ENCODE results near the gene NPTXR. TPM values are rescaled to one million over a fixed set of nuclear protein-coding genes. Genes with fewer than 3 reads are reported as not detected.

The NPTXR gene
- total RNA-seq, 1 experiment from 2014 or later = 12.8 TPM

DNA sequence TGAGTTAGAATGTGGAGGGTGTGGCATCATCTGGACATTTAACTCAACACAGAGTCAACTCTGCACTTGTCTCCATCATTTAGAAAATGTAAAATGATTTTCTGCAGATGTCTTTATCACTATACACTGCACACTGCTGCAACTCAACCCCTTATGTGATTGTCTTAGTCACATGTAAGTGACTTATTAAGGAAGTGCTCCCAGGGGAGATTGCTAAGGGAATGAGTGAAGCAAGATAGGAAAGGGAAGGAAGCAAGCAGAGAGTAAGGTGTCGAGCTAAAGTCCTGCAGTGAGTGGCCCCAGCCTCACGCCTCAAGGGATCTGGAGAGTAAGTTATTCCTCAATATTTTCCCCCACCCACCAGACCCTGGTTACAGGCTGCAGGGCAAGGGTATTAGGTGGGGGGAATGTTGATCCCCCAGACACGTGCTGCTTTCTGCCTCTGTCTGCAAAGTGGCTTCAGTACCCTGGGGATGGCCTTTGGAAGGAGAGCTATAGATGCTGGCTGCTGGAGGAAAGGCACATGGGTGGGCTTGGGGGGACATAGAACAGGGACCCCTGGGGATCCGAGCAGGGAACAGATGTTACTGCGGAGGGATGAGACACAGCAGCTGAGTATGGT is 35.4 kb upstream of the NPTXR start:
- TF ChIP-seq EGR1 (IDR thresholded peaks at IDR 0.05; ENCODE audit: low read depth) (no peak), ZFX (IDR thresholded peaks at IDR 0.05) (no peak), SIN3A (IDR thresholded peaks at IDR 0.05; ENCODE audit: low read depth) (no peak), RAD21 (IDR thresholded peaks at IDR 0.05; ENCODE audit: low read depth) (no peak), CEBPB (IDR thresholded peaks at IDR 0.05; ENCODE audit: low read depth) (no peak), FOSL1 (IDR thresholded peaks at IDR 0.05; ENCODE audit: low read depth) (no peak), TCF7L2 (IDR thresholded peaks at IDR 0.05; ENCODE audit: borderline replicate concordance, extremely low read depth, insufficient read depth, insufficient read length) (no peak), JUND (IDR thresholded peaks at IDR 0.05) (no peak), ZNF274 (IDR thresholded peaks at IDR 0.05; ENCODE audit: low read depth, low read length) (no peak), ELF1 (IDR thresholded peaks at IDR 0.05; ENCODE audit: borderline replicate concordance, low read depth) (no peak)
- TF ChIP-seq, protein P1, sequence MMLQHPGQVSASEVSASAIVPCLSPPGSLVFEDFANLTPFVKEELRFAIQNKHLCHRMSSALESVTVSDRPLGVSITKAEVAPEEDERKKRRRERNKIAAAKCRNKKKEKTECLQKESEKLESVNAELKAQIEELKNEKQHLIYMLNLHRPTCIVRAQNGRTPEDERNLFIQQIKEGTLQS (IDR thresholded peaks at IDR 0.05) = no peak
- TF ChIP-seq, protein P2, sequence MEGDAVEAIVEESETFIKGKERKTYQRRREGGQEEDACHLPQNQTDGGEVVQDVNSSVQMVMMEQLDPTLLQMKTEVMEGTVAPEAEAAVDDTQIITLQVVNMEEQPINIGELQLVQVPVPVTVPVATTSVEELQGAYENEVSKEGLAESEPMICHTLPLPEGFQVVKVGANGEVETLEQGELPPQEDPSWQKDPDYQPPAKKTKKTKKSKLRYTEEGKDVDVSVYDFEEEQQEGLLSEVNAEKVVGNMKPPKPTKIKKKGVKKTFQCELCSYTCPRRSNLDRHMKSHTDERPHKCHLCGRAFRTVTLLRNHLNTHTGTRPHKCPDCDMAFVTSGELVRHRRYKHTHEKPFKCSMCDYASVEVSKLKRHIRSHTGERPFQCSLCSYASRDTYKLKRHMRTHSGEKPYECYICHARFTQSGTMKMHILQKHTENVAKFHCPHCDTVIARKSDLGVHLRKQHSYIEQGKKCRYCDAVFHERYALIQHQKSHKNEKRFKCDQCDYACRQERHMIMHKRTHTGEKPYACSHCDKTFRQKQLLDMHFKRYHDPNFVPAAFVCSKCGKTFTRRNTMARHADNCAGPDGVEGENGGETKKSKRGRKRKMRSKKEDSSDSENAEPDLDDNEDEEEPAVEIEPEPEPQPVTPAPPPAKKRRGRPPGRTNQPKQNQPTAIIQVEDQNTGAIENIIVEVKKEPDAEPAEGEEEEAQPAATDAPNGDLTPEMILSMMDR (IDR thresholded peaks at IDR 0.05 in 2 of 3, conservative IDR thresholded peaks at IDR 0.05 in 1 of 3; ENCODE audit: borderline replicate concordance in 1 of 3, insufficient read depth in 1 of 3, low read depth in 2 of 3, low read length in 2 of 3) = no peak
- TF ChIP-seq, protein P3, sequence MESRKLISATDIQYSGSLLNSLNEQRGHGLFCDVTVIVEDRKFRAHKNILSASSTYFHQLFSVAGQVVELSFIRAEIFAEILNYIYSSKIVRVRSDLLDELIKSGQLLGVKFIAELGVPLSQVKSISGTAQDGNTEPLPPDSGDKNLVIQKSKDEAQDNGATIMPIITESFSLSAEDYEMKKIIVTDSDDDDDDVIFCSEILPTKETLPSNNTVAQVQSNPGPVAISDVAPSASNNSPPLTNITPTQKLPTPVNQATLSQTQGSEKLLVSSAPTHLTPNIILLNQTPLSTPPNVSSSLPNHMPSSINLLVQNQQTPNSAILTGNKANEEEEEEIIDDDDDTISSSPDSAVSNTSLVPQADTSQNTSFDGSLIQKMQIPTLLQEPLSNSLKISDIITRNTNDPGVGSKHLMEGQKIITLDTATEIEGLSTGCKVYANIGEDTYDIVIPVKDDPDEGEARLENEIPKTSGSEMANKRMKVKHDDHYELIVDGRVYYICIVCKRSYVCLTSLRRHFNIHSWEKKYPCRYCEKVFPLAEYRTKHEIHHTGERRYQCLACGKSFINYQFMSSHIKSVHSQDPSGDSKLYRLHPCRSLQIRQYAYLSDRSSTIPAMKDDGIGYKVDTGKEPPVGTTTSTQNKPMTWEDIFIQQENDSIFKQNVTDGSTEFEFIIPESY (IDR thresholded peaks at IDR 0.05; ENCODE audit: extremely low read depth, insufficient replicate concordance, low read length) = no peak
- H3K27me3 ChIP-seq (ENCODE audit: insufficient read depth, low read length) = no peaks in the 10 kb centered on the region
- H3K9ac ChIP-seq (ENCODE audit: low read length) = no peak overlapping the region
- CTCF ChIA-PET = interaction anchor here (1.4 kb wide), 1 partner anchor 9 kb away, joined by 4 read pairs; no protein-coding TSS in a partner anchor
- H3K4me2 ChIP-seq (ENCODE audit: low read length) = no peak overlapping the region
- H3K9me2 ChIP-seq (ENCODE audit: insufficient read depth) = no peaks in the 10 kb centered on the region
- BruUV-seq (replicated peaks) = no TSS peak
- RAD21 ChIA-PET (ENCODE audit: low non-redundant PET in 1 of 2, low total read pairs in 2 of 2, uncharacterized antibody in 2 of 2, unreplicated experiment in 2 of 2) = no interaction called here
- ATAC-seq (no peak), DNase-seq (ENCODE audit: low read depth, low spot score) (no peak)
- POLR2A ChIA-PET = no interaction called here
- H3K9me3 ChIP-seq (ENCODE audit: control insufficient read depth in 1 of 2, insufficient read depth in 1 of 2, low read depth in 1 of 2, low read length in 2 of 2) = no peaks in the 10 kb centered on the region
- no peaks in the 10 kb centered on the region for H3K36me3 ChIP-seq (ENCODE audit: control insufficient read depth in 1 of 2, insufficient read depth in 2 of 2, low read length in 2 of 2)
- peaks cover under 1 to 2% of the 10 kb centered on the region in 2 experiments; a peak in 3 of 4 replicates for H3K4me1 ChIP-seq (ENCODE audit: control insufficient read depth in 1 of 2, insufficient read depth in 2 of 2, low read length in 2 of 2)
- intact Hi-C loops (cut with micrococcal nuclease) = no loop called here
- no peaks in the 10 kb centered on the region for H4K20me1 ChIP-seq (ENCODE audit: insufficient read depth)
- H3K4me3 ChIP-seq (replicated peaks in 1 of 2; ENCODE audit: low read depth in 1 of 2, low read length in 2 of 2) = no peak overlapping the region
- no peaks in the 10 kb centered on the region for H3K79me2 ChIP-seq (ENCODE audit: insufficient read depth, low read length)
- no peak overlapping the region for H3K27ac ChIP-seq (ENCODE audit: low read depth, low read length)
- H2AFZ ChIP-seq (ENCODE audit: low read depth, low read length, poor library complexity, severe bottlenecking) = no peak overlapping the region

Measured in HCT116 (cell line).